Panc1 (cell line): ENCODE measurements around the gene GBF1. TPM values are rescaled to one million over a fixed set of nuclear protein-coding genes. Genes with fewer than 3 reads are reported as not detected.

Experiments
- ATAC-seq: fragments of 200-7000 bp; cut with Tn5 transposase; 2 replicates; pipeline ENCODE4 v1.9.1; 2020; ENCODE audit warnings: mild to moderate bottlenecking, moderate library complexity
- BruUV-seq: library from RNA; stranded (reverse); fragments of 400-500 nt; replicated peaks from 2 replicates; lab custom pipeline; 2021; lab: Mats Ljungman, UMichigan
- CTCF ChIA-PET: fragments of 300-600 bp; sonication (Branson Sonifier 250); formaldehyde crosslinking; loops from one replicate; lab custom pipeline; 2022; ENCODE audit warnings: antibody characterized with exemption; lab: Charles Lee
- POLR2A ChIA-PET: fragments of 300-600 bp; sonication (Branson Sonifier 250); formaldehyde crosslinking; loops from one replicate; lab custom pipeline; 2022; ENCODE audit warnings: antibody characterized with exemption; lab: Charles Lee
- DNase-seq: peaks from one replicate; pipeline ENCODE4 v3.0.0-alpha.2; 2010; ENCODE audit warnings: low read depth, low spot score
- H3K27ac ChIP-seq: 2 replicates; pipeline ENCODE4 v1.5.1; 2011; ENCODE audit warnings: mild to moderate bottlenecking, low read length, inconsistent platforms
- H3K27me3 ChIP-seq: fragments of 200-500 bp; sonication (Bioruptor generic); 2 replicates; pipeline ENCODE4 v1.6.0; 2014; ENCODE audit warnings: low read length, inconsistent platforms; ENCODE audit not compliant: control insufficient read depth, insufficient read depth
- H3K36me3 ChIP-seq: fragments of 200-500 bp; sonication (Bioruptor generic); 2 replicates; pipeline ENCODE4 v1.5.1; 2014; ENCODE audit warnings: inconsistent platforms, mild to moderate bottlenecking, low read length, moderate library complexity; ENCODE audit not compliant: control insufficient read depth, insufficient read depth
- H3K4me1 ChIP-seq: 2 replicates; pipeline ENCODE4 v1.5.1; 2011; ENCODE audit warnings: inconsistent platforms, mild to moderate bottlenecking, low read length, moderate library complexity; ENCODE audit not compliant: control insufficient read depth, insufficient read depth
- H3K4me3 ChIP-seq, 2 experiments: 2 replicates each; pipeline ENCODE4 v1.5.1; 2011 to 2012; ENCODE audit warnings: low read depth in 2 of 2, low read length in 2 of 2, mild to moderate bottlenecking in 2 of 2, inconsistent platforms in 1 of 2, moderate library complexity in 1 of 2
- H3K9me3 ChIP-seq: fragments of 200-500 bp; sonication (Bioruptor generic); 2 replicates; pipeline ENCODE4 v1.5.1; 2014; ENCODE audit warnings: low read depth, mild to moderate bottlenecking, inconsistent platforms, low read length, moderate library complexity; ENCODE audit not compliant: control insufficient read depth, insufficient read depth
- CTCF ChIP-seq: fragments of 450-650 bp; IDR thresholded peaks from 2 replicates; pipeline ENCODE4 v1.5.1; 2017; ENCODE audit warnings: mild to moderate bottlenecking
- POLR2AphosphoS5 ChIP-seq: IDR thresholded peaks from 2 replicates; pipeline ENCODE4 v1.6.1; 2012; ENCODE audit warnings: mild to moderate bottlenecking, low read depth, low read length, moderate library complexity
- REST ChIP-seq, 2 experiments: IDR thresholded peaks; 2 replicates each; pipeline ENCODE4 v1.6.1; 2011 to 2012; ENCODE audit warnings: low read depth in 2 of 2, control low read depth in 1 of 2, low read length in 1 of 2, mild to moderate bottlenecking in 1 of 2, moderate library complexity in 1 of 2; ENCODE audit not compliant: insufficient read depth in 1 of 2
- SIN3A ChIP-seq: IDR thresholded peaks from 2 replicates; pipeline ENCODE4 v1.6.1; 2012; ENCODE audit warnings: low read depth, mild to moderate bottlenecking, low read length, moderate library complexity, borderline replicate concordance; ENCODE audit not compliant: insufficient read depth
- TCF7L2 ChIP-seq: IDR thresholded peaks from 2 replicates; pipeline ENCODE4 v1.6.1; 2011; ENCODE audit warnings: mild to moderate bottlenecking, low read depth, low read length, inconsistent platforms
- in situ Hi-C: cut with HindIII; loops from 2 replicates; pipeline ENCODE4 v1.10.0; 2016; ENCODE audit warnings: low sequenced_read_pairs, low pct_unique_long_range_greater_than_20kb
- intact Hi-C: fragments of 100-400 bp; cut with micrococcal nuclease; formaldehyde crosslinking; loops from one replicate; pipeline ENCODE4 v1.10.0; 2022; ENCODE audit not compliant: unreplicated experiment
- total RNA-seq: library from RNA; stranded (reverse); gene quantifications from one replicate; pipeline ENCODE4 v1.2.1, GENCODE V29; 2021; ENCODE audit not compliant: unreplicated experiment

The GBF1 gene
- total RNA-seq, 1 experiment from 2014 or later, result 65.0 TPM

- no peaks in the 10 kb centered on the region for H3K27me3 ChIP-seq
Observed at GRCh38 chr10:102399217-102400021, 154.1 kb downstream of the GBF1 start.

More at GRCh38 chr10:102399217-102400021, 154.1 kb downstream of the GBF1 start:
- Histone ChIP-seq H3K9me3 (no peaks in the 10 kb centered on the region), H3K27ac (peak overlapping the region; percentile 72), H3K4me3 (peak overlapping the region; percentile 41 to 42), H3K36me3 (peaks cover 4% of the 10 kb centered on the region; the same call in 1 of the 2 replicates), H3K4me1 (peaks cover 45% of the 10 kb centered on the region)
- ATAC-seq (peak; percentile 65), DNase-seq (no peak)
- intact Hi-C loops, result loop anchor here (5.0 kb wide), 1 partner anchor 172 kb away; the partner anchor contains the start of gene ELOVL3
- CTCF ChIA-PET, result interaction anchor here (0.5 to 2.7 kb wide), 6 partner anchors 18 to 169 kb away, joined by 3 to 19 read pairs (median 5); no protein-coding TSS in a partner anchor
- in situ Hi-C loops, result no loop called here
- POLR2A ChIA-PET, result interaction anchor here (0.6 kb wide), 1 partner anchor 88 kb away, joined by 5 read pairs; no protein-coding TSS in a partner anchor
- TF ChIP-seq CTCF (peak; percentile 100), REST (IDR thresholded peaks at IDR 0.05; ENCODE audit: insufficient read depth in 1 of 2, low read depth in 2 of 2, low read length in 1 of 2) (peak in 1 of 2 experiments; percentile 82; a peak in 2 of 4 replicates), POLR2AphosphoS5 (peak; percentile 74), SIN3A (peak; percentile 82; the same call in 1 of the 2 replicates), TCF7L2 (no peak)
- BruUV-seq, result no TSS peak
